Fibroblast of lung (primary cell): ENCODE measurements around the gene RASEF. TPM values are rescaled to one million over a fixed set of nuclear protein-coding genes. Genes with fewer than 3 reads are reported as not detected.

Experiments
- DNase-seq, 2 donors: peaks; one replicate each; pipeline versions ENCODE4 v3.0.0 to v3.0.0-alpha.2; 2010; ENCODE audit warnings: low read depth in 2 of 2
- H2AFZ ChIP-seq: 2 replicates; pipeline ENCODE4 v1.5.1; 2012; ENCODE audit warnings: low read length, control low read depth, inconsistent platforms
- H3K27ac ChIP-seq: 2 replicates; pipeline ENCODE4 v1.5.1; 2011; ENCODE audit warnings: low read length, control low read depth; ENCODE audit not compliant: insufficient read depth
- H3K27me3 ChIP-seq: 2 replicates; pipeline ENCODE4 v1.5.1; 2011; ENCODE audit warnings: mild to moderate bottlenecking, low read length; ENCODE audit not compliant: control insufficient read depth, insufficient read depth
- H3K36me3 ChIP-seq: 2 replicates; pipeline ENCODE4 v1.5.1; 2011; ENCODE audit warnings: low read length; ENCODE audit not compliant: control insufficient read depth, insufficient read depth
- H3K4me1 ChIP-seq: 2 replicates; pipeline ENCODE4 v1.5.1; 2011; ENCODE audit warnings: low read length; ENCODE audit not compliant: control insufficient read depth, insufficient read depth; ENCODE audit errors: extremely low read depth
- H3K4me2 ChIP-seq: 2 replicates; pipeline ENCODE4 v1.5.1; 2011; ENCODE audit warnings: low read length, control low read depth; ENCODE audit not compliant: insufficient read depth; ENCODE audit errors: extremely low read depth
- H3K4me3 ChIP-seq, 4 experiments: fragments of 200-600 bp in 1 of 4; sonication (generic) in 1 of 4; replicated peaks in 1 of 4; 2 replicates each; pipeline ENCODE4 v1.5.1; 2011 to 2016; ENCODE audit warnings: low read length in 4 of 4, low read depth in 3 of 4, mild to moderate bottlenecking in 3 of 4, control low read depth in 2 of 4, inconsistent platforms in 1 of 4, mixed read lengths in 1 of 4; ENCODE audit not compliant: insufficient read depth in 1 of 4; ENCODE audit errors: control extremely low read depth in 1 of 4
- H3K79me2 ChIP-seq: 2 replicates; pipeline ENCODE4 v1.5.1; 2012; ENCODE audit warnings: mild to moderate bottlenecking, low read length, inconsistent platforms; ENCODE audit not compliant: control insufficient read depth, insufficient read depth
- H3K9ac ChIP-seq: 2 replicates; pipeline ENCODE4 v1.5.1; 2011; ENCODE audit warnings: mild to moderate bottlenecking, low read length, control low read depth; ENCODE audit not compliant: insufficient read depth
- H3K9me3 ChIP-seq: 2 replicates; pipeline ENCODE4 v1.5.1; 2012; ENCODE audit warnings: low read depth, low read length; ENCODE audit not compliant: control insufficient read depth, insufficient read depth
- H4K20me1 ChIP-seq: 2 replicates; pipeline ENCODE4 v1.5.1; 2011; ENCODE audit warnings: low read length; ENCODE audit not compliant: control insufficient read depth, insufficient read depth; ENCODE audit errors: extremely low read depth
- CTCF ChIP-seq, 2 donors: IDR thresholded peaks in 1 of 2; conservative IDR thresholded peaks in 1 of 2; 1 replicate in 1 of 2; 2 replicates in 1 of 2; pipeline ENCODE4 v1.5.1; 2011 to 2012; ENCODE audit warnings: low read length in 2 of 2, control low read depth in 1 of 2, inconsistent platforms in 1 of 2, low read depth in 1 of 2, mild to moderate bottlenecking in 1 of 2
- EZH2 ChIP-seq: IDR thresholded peaks from 2 replicates; pipeline ENCODE4 v1.5.1; 2012; ENCODE audit warnings: low read length, control low read depth, mild to moderate bottlenecking; ENCODE audit errors: missing control alignments
- polyA plus RNA-seq, 2 donors: library from polyadenylated mRNA; depleted of rRNA in 1 of 2; stranded (reverse) in 1 of 2; unstranded in 1 of 2; fragments of >200 nt; gene quantifications; 2 replicates each; pipeline ENCODE4 v1.2.1, GENCODE V29; 2011 to 2012; ENCODE audit warnings: missing spikeins in 1 of 2
- total RNA-seq: library from RNA; depleted of rRNA; stranded (reverse); fragments of >200 nt; gene quantifications from 2 replicates; pipeline ENCODE4 v1.2.1, GENCODE V29; 2014

Gene RASEF
- total and polyA plus RNA-seq, 2 donors (not counting 1 experiment from before 2014, with no cell fraction given), result 0.28 to 1.2 TPM

DNA sequence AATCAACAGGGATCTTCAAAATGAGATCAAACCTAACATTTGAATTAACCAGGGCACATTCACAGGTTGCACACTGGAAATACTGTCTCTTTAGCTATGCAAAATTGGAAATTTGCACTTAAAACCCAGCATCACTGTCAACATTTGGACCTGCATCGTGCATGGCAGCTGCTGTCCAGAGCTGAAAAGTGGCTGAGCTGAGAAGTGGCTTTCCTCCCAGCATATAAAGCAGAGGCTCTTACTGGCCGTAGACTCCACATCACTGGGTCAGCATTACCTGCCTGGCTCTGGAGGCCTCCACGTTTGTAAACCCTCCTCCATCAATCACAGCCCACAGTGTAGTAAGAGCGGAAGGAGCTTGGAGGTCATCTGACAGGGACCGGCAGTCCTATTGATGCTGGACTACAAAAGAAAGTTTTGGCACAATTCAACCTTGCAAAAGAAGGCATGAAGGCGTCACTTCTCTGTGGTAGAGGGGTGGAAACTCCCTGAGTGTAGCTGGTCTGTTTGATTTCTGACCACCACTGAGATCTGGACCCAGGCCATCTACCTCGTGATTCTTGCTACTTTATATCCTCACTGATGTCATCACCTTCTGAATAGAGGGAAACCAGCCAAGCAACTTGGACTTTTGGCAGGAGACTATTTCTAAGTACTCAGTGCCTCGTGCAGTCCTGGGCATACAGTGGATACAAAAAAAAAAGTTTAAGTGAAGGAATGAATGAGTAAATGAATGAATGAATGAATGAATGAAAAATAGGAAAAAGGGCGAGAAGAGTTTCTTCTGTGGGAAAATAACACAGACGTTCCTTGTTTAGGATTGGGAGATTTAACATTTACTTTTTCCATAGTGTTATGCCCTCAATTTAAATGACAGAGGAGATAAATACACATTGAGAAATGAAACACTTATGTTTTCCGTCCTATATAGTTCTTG is 14.8 kb downstream of the RASEF start:
- TF ChIP-seq EZH2 (no peak), CTCF (conservative IDR thresholded peaks at IDR 0.05 in 1 of 2, IDR thresholded peaks at IDR 0.05 in 1 of 2; ENCODE audit: low read depth in 1 of 2, low read length in 2 of 2) (no peak)
- no peaks in the 10 kb centered on the region for H3K9me3 ChIP-seq
- no peak overlapping the region for H3K27ac ChIP-seq
- no peak overlapping the region for H3K4me2 ChIP-seq
- DNase-seq, result peak; percentile 47 to 95
- H4K20me1 ChIP-seq, result no peaks in the 10 kb centered on the region
- H3K4me3 ChIP-seq, result no peak overlapping the region
- H3K4me1 ChIP-seq, result no peaks in the 10 kb centered on the region
- H3K27me3 ChIP-seq, result no peaks in the 10 kb centered on the region
- no peaks in the 10 kb centered on the region for H3K79me2 ChIP-seq
- no peaks in the 10 kb centered on the region for H3K36me3 ChIP-seq
- no peak overlapping the region for H3K9ac ChIP-seq
- no peak overlapping the region for H2AFZ ChIP-seq

- no peak overlapping the region for H3K9ac ChIP-seq
- peak in 1 of 2 donors; percentile 36 for DNase-seq
- H3K27ac ChIP-seq, result no peak overlapping the region
- H2AFZ ChIP-seq, result no peak overlapping the region
- TF ChIP-seq CTCF (conservative IDR thresholded peaks at IDR 0.05 in 1 of 2, IDR thresholded peaks at IDR 0.05 in 1 of 2; ENCODE audit: low read depth in 1 of 2, low read length in 2 of 2), result no peak
- no peak for TF ChIP-seq EZH2
- H3K36me3 ChIP-seq, result no peaks in the 10 kb centered on the region
- no peak overlapping the region for H3K4me2 ChIP-seq
- H3K27me3 ChIP-seq, result no peaks in the 10 kb centered on the region
- no peaks in the 10 kb centered on the region for H3K9me3 ChIP-seq
- H3K4me1 ChIP-seq, result no peaks in the 10 kb centered on the region
- no peak overlapping the region for H3K4me3 ChIP-seq
- H3K79me2 ChIP-seq, result no peaks in the 10 kb centered on the region
- no peaks in the 10 kb centered on the region for H4K20me1 ChIP-seq
These were observed 19.3 kb downstream of the RASEF start for GRCh38 chr9:83043597-83043996.

DNA sequence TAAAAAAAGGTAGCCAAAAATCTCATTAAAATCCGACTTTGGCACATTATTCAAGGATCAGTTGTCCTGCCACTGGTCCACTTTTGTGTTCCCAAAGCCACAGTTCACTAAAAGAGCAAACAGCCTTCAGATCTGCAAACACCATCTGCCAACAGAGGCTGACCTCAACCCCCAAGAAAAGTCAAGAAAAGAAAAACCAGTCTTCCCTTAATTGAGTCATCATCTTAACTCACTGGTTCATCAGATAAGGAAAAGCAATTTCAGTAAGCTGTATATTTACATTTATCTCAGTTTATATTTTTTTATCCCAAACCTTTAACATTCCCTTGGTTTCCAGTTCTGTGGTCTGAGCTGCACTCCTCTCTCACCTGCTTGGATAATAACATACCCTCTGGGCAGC is 21.2 kb downstream of the RASEF start:
- H3K4me2 ChIP-seq, result no peak overlapping the region
- no peak overlapping the region for H3K27ac ChIP-seq
- DNase-seq, result peak in 1 of 2 donors; percentile 67
- no peak for TF ChIP-seq EZH2
- no peak for TF ChIP-seq CTCF (conservative IDR thresholded peaks at IDR 0.05 in 1 of 2, IDR thresholded peaks at IDR 0.05 in 1 of 2; ENCODE audit: low read depth in 1 of 2, low read length in 2 of 2)
- no peak overlapping the region for H3K4me3 ChIP-seq
- H2AFZ ChIP-seq, result no peak overlapping the region
- H3K4me1 ChIP-seq, result no peaks in the 10 kb centered on the region
- H3K79me2 ChIP-seq, result no peaks in the 10 kb centered on the region
- H3K9ac ChIP-seq, result no peak overlapping the region
- H4K20me1 ChIP-seq, result no peaks in the 10 kb centered on the region
- H3K9me3 ChIP-seq, result no peaks in the 10 kb centered on the region
- no peaks in the 10 kb centered on the region for H3K36me3 ChIP-seq
- H3K27me3 ChIP-seq, result no peaks in the 10 kb centered on the region
